Stomach (tissue), 9 donors: ENCODE data around the gene GSTA4. TPM values are rescaled to one million over a fixed set of nuclear protein-coding genes. Genes with fewer than 3 reads are reported as not detected.

Experiments used
- DNase-seq, 2 donors: peaks; one replicate each; pipeline versions ENCODE4 v3.0.0 to v3.0.0-alpha.2; 2013 to 2019
- H3K27ac ChIP-seq, 5 donors: fragments of 200-600 bp in 4 of 5; sonication (generic) in 4 of 5; one replicate each; pipeline ENCODE4 v1.5.1; 2013 to 2019; ENCODE audit warnings: mild to moderate bottlenecking in 1 of 5, moderate library complexity in 1 of 5
- H3K27me3 ChIP-seq, 3 donors: fragments of 200-600 bp; sonication (generic); one replicate each; pipeline ENCODE4 v1.5.1; 2017 to 2019; ENCODE audit warnings: mixed run types in 1 of 3
- H3K36me3 ChIP-seq, 4 donors: fragments of 200-600 bp; sonication (generic); 1 replicate in 3 of 4; 2 replicates in 1 of 4; pipeline ENCODE4 v1.5.1; 2016 to 2019
- H3K4me1 ChIP-seq, 4 donors: fragments of 200-600 bp; sonication (generic); one replicate each; pipeline ENCODE4 v1.5.1; 2016 to 2019
- H3K4me3 ChIP-seq, 4 donors: fragments of 200-600 bp; sonication (generic) in 3 of 4; one replicate each; pipeline ENCODE4 v1.5.1; 2016 to 2019; ENCODE audit warnings: mild to moderate bottlenecking in 1 of 4
- H3K9me3 ChIP-seq, 4 donors: fragments of 200-600 bp; sonication (generic); one replicate each; pipeline ENCODE4 v1.5.1; 2016 to 2019
- EP300 ChIP-seq: sonication (generic); formaldehyde crosslinking; IDR thresholded peaks from one replicate; pipeline ENCODE4 v1.6.1; 2017; ENCODE audit warnings: antibody characterized with exemption
- POLR2A ChIP-seq, 4 donors: fragments of 450-650 bp; IDR thresholded peaks; one replicate each; pipeline ENCODE4 v1.6.1; 2016; ENCODE audit warnings: antibody characterized with exemption in 4 of 4, control low read depth in 2 of 4, mild to moderate bottlenecking in 1 of 4, moderate library complexity in 1 of 4
- POLR2AphosphoS5 ChIP-seq, 3 donors: sonication (generic); formaldehyde crosslinking; IDR thresholded peaks; one replicate each; pipeline ENCODE4 v1.6.1; 2016; ENCODE audit warnings: antibody characterized with exemption in 3 of 3
- WGBS, 5 donors: extraction: QIAGEN DNeasy Blood & Tissue Kit in 3 of 5; methylation state at CpG; one replicate each; pipeline versions ENCODE4 v1.1.5 to v1.1.7; 2013 to 2018; 5-methylcytosine and 5-hydroxymethylcytosine counted together
- intact Hi-C: fragments of 100-400 bp; cut with DNase I; formaldehyde crosslinking; loops from one replicate; pipeline ENCODE4 v1.15.1; 2023; ENCODE audit warnings: low total_unique reads
- polyA plus RNA-seq, 3 donors: library from polyadenylated mRNA; stranded (reverse); fragments of 200-250 nt; gene quantifications; one replicate each; pipeline ENCODE4 v1.2.3, GENCODE V29; 2013
- total RNA-seq, 5 donors: library from RNA; depleted of rRNA; stranded (reverse); fragments of >200 nt; gene quantifications; one replicate each; pipeline versions ENCODE4 v1.1.0 to v1.2.3, GENCODE V29; 2014 to 2016
- TF ChIP-seq, protein P1 (sequence below), 7 experiments: fragments of 450-650 bp in 4 of 7; fragments of 200-600 bp in 3 of 7; sonication (generic) in 3 of 7; IDR thresholded peaks; one replicate each; pipeline ENCODE4 v1.5.1; 2016 to 2019; ENCODE audit warnings: antibody characterized with exemption in 7 of 7, control low read depth in 2 of 7, mild to moderate bottlenecking in 1 of 7
- donor health status: healthy with polysubstance abuse.
- donor health status: Bipolar disorder and iron deficiency.
- donor health status: healthy.

GSTA4 gene
- total and polyA plus RNA-seq, 8 donors, result 5.2 to 105 (median 48.7) TPM

DNA sequence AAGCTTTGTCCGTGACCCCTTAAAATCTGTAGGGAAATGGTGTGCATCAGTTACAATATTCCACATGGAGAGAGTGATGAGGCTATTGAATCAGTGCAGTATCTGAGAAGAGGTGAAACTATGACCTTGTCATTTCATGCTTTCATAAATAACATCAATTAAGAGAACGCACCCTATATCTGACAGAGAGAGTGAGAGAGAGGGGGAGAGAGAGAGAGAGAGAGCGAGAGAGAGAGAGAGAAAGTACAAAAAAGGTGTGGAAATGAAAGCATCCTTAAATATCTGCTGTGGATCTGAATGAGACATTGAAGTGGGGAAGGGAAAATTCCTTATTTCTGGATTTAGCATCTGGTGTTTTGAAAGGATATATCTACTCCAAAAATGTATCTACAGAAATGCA, 12.4 kb downstream of the GSTA4 start:
- Histone ChIP-seq H3K27ac (no peak overlapping the region), H3K27me3 (no peaks in the 10 kb centered on the region), H3K4me1 (peaks cover 0 to 14% (median 13%) of the 10 kb centered on the region in 4 donors), H3K4me3 (no peak overlapping the region), H3K9me3 (no peaks in the 10 kb centered on the region), H3K36me3 (peaks cover 6 to 51% (median 40%) of the 10 kb centered on the region in 4 donors)
- DNase-seq, result no peak
- no peak for TF ChIP-seq POLR2A (IDR thresholded peaks at IDR 0.05)
- TF ChIP-seq POLR2AphosphoS5 (IDR thresholded peaks at IDR 0.05), result no peak
- TF ChIP-seq EP300, result no peak
- TF ChIP-seq, protein P1, sequence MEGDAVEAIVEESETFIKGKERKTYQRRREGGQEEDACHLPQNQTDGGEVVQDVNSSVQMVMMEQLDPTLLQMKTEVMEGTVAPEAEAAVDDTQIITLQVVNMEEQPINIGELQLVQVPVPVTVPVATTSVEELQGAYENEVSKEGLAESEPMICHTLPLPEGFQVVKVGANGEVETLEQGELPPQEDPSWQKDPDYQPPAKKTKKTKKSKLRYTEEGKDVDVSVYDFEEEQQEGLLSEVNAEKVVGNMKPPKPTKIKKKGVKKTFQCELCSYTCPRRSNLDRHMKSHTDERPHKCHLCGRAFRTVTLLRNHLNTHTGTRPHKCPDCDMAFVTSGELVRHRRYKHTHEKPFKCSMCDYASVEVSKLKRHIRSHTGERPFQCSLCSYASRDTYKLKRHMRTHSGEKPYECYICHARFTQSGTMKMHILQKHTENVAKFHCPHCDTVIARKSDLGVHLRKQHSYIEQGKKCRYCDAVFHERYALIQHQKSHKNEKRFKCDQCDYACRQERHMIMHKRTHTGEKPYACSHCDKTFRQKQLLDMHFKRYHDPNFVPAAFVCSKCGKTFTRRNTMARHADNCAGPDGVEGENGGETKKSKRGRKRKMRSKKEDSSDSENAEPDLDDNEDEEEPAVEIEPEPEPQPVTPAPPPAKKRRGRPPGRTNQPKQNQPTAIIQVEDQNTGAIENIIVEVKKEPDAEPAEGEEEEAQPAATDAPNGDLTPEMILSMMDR (IDR thresholded peaks at IDR 0.05), result no peak
- intact Hi-C loops, result no loop called here
- 84 to 96% (median 94%) methylated on average over 3 of the region's 3 CpGs for WGBS, 5 donors

DNA sequence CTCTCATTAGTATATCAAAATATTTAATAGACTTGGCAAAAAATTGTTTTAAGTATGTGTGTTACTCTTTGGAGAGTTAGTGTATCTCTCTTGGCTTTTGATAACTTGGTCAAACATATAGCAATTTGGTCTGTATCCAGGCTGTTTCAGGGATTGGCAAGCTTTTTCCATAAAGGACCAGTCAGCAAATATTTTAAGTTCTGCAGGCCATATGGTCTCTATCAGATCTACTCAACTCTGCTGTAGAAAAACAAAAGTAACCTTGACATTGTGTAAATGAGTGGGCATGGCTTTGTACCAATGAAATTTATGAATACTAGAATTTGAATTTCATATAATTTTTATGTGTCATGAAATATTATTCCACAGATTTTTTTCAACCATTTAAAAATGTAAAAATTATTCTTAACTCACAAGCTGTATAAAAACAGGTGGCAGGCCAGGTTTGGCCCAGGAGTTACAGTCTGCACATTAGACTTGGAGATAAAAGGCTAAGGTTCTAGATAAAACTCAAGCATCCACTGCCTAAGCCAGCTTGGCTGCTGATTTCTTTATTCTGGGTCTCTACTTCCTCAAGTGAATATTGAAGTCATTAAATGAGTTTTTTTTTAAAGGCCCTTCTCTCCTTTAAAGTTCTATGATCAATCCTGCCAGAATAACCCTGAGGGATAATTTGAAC, 13.7 kb downstream of the GSTA4 start:
- peak overlapping the region in 4 of 5 donors; percentile 0 to 38 (median 14) for H3K27ac ChIP-seq
- H3K4me1 ChIP-seq, result peaks cover 0 to 17% (median 14%) of the 10 kb centered on the region in 4 donors
- H3K36me3 ChIP-seq, result peaks cover 6 to 44% (median 35%) of the 10 kb centered on the region in 4 donors
- no peak for DNase-seq
- TF ChIP-seq, protein P1 (IDR thresholded peaks at IDR 0.05), result no peak
- H3K9me3 ChIP-seq, result no peaks in the 10 kb centered on the region
- no peak overlapping the region for H3K4me3 ChIP-seq
- H3K27me3 ChIP-seq, result no peaks in the 10 kb centered on the region
- intact Hi-C loops, result no loop called here

DNA sequence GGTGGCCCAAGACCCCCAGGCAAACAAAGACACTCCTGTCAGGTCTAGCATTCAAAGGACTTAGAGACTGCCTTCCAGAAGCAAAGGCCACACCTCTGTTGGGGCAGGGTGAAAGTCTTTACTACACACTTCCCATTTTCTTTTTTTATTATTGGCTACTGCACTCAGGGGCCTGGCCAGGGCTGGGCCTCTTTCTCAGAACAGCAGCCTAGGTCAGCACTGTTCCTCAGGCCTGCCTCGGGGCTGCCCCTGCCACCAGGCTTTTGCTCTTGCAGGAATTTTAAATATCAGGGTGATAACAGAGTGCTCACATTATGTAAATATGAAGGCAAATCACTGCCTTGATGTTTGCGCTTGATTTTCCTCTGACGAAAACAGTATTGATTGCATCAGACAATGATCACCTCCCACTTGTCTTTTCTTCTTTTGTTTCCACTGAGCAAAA, 18.5 kb downstream of the GSTA4 start:
- 31 to 51% (median 39%) methylated on average over 3 of the region's 3 CpGs for WGBS, 5 donors
- peaks cover 0 to under 1% (median 0%) of the 10 kb centered on the region in 4 donors for H3K36me3 ChIP-seq
- H3K4me3 ChIP-seq, result no peak overlapping the region
- TF ChIP-seq, protein P1 (IDR thresholded peaks at IDR 0.05), result no peak
- peak in 2 of 3 donors; percentile 41 to 77 for TF ChIP-seq POLR2AphosphoS5 (IDR thresholded peaks at IDR 0.05)
- peak; percentile 31 to 83 for DNase-seq
- intact Hi-C loops, result no loop called here
- peaks cover 0 to 27% (median 11%) of the 10 kb centered on the region in 4 donors for H3K4me1 ChIP-seq
- no peaks in the 10 kb centered on the region for H3K27me3 ChIP-seq
- H3K9me3 ChIP-seq, result no peaks in the 10 kb centered on the region
- H3K27ac ChIP-seq, result peak overlapping the region; percentile 54 to 86 (median 62)

DNA sequence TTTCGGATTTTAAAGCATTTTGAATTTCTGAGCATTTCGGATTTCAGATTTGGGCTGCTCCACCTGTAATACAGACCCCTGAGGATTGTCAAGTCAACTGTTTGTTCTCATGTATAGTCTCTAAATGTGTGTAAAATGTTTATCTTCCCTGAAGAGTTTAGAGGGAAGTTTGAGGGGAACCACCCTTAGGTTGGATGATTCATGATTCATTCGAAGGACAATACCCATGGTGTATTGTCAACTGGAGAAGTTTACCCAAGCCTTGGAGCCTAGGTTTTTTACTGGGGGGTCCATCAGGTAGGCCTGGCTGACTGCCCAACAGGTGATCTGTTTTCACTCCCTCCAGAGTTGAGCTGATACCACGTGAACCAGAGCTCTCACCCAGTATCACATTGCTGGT, 18.9 kb downstream of the GSTA4 start:
- no peak for TF ChIP-seq POLR2AphosphoS5 (IDR thresholded peaks at IDR 0.05)
- TF ChIP-seq EP300, result no peak
- TF ChIP-seq, protein P1 (IDR thresholded peaks at IDR 0.05), result no peak
- H3K27me3 ChIP-seq, result no peaks in the 10 kb centered on the region
- H3K4me1 ChIP-seq, result peaks cover 0 to 24% (median 7%) of the 10 kb centered on the region in 4 donors
- DNase-seq, result peak in 1 of 2 donors; percentile 20
- H3K27ac ChIP-seq, result peak overlapping the region; percentile 54 to 86 (median 62)
- intact Hi-C loops, result no loop called here
- no peaks in the 10 kb centered on the region for H3K36me3 ChIP-seq
- H3K9me3 ChIP-seq, result no peaks in the 10 kb centered on the region
- WGBS, 5 donors, result 66 to 81% (median 69%) methylated on average over 3 to 4 of the region's 4 CpGs
- no peak overlapping the region for H3K4me3 ChIP-seq
